GM04503 (cell line): ENCODE results near the gene COL27A1.
"Not testable (repeated sequence)": the region's sequence is repeated elsewhere in the genome, so short reads cannot be mapped to it uniquely, and the experiment has no call there.

Experiments
- DNase-seq: peaks from one replicate; pipeline ENCODE4 v3.0.0-alpha.2; 2012; ENCODE audit warnings: low read depth

The COL27A1 gene

DNA sequence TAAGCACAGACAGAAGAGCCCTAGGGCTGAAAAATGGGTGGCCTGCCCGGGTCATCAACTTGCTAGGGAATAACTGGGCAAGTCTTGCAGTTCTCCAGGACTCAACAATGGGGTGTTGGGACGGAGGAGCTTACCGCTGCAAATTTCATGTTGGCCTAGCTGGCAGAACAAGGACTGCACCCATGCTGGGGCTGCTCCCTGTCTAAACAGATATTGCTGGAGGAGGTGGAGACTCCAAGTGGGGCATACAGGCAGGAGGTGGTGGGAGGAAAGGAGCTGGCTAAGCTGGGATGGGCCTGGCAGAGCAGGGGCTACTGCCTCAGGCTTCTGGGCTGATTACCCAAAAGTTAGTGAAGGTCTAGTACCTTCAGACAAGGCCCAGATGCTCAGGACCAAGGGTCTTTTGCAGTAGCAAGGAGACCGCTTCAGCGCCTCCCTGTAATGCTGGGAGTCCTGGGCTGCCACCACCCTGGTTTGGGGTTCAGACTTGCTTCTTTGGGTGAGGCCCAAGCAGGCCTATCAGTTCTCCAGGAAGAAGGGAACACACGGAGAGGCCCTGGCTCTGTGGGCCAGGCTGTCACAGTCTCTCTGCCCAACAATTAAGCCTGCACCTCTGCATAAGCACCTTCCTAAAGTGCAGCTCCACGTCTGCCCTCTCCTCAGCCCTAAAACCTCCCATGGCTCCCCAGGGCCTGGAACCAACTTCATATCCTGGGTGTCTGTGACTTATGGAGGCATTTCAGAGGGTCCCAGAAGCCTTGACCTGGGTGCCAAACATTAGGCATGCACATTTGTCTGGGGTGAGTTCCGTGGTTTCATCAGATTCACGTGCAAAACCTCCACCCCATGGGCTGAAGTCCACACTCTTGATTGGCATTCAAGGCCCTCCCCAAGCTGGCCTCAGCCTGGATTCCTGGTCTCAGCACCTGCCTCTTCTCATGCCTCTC lies 32.0 kb upstream of the COL27A1 start:
- DNase-seq: no peak

DNA sequence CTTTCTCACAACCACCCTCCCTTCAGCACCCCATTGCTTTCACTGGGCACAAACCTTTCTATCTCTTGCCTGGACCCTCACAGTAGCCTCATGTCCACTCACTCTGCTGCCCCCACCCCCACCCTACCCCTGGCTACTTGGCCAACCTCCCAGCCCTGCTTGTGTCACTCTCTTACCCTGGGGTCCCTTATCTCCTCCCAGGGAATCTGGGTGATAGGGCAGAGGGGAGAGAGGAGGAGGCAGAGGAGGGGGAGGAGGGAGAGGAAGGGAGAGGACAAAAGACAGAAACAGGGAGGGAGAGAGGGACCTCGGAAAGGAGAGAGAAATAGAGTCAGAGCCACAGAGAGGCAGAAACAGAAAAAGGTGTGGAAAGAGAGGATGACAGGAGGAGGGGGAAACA lies 31.2 kb upstream of the COL27A1 start:
- no peak for DNase-seq

DNA sequence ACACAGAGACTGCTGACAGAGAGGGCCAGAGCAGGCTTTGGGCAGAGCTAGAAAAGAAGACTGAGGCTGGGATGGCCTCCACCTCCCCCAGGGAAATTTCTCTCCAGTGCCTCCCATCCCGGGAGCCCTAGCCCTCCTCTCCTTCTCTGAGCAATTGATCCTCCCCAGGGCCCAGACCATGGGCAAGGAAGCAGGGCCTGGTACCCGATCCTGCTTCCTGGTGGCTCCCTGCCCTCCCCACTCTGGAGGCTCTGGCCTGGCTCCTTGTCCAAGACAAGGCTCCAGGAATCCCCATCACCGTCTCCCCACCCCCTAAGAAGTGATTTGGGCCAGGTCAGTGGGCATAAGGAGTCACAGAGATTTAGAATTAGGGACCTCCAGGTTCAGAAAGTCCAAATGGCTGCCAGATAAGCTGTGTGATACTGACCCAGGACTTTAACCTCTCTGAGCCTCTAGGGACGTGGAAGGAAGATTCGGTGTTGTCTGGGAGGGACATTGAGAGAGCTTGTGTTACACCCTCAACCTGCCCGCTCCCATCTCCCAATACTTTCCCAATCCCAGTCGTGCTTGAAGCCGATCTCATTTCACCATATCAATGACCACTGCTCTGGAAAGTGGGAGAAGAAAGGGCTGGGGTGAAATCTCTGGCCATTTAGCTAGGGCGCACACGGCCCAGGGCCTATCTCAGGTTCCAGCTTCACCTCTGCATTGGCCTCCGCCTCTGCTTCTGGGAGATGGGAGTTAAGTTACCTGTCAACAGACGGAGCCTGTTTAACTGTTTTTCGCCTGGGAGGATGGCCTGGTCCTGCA lies 30.5 kb upstream of the COL27A1 start:
- DNase-seq: no peak

DNA sequence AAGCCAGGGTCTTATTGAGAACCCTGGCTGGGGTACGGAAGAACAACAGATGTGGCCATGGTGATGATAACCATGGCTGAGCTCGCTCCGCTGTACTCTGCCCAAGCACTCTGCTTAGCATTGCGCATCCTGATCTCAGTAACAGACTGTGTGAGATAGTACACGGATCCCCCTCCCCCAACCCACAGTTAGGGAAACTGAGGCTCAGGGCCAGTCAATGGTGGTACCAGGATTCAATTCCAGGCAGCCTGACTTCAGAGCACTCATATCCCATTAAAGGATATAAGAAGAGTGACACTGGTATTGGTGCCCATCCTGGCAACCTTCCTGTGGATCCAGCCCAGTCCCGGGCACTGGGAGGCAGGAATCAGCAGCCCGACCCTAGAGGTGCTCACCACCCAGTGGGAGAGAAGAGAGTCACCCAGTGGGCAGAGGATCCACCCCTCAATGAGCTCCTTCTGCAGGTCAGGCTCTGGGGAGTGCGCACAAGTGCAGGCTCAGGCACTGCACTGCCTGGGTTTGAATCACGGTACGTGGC lies 29.8 kb upstream of the COL27A1 start:
- no peak for DNase-seq

DNA sequence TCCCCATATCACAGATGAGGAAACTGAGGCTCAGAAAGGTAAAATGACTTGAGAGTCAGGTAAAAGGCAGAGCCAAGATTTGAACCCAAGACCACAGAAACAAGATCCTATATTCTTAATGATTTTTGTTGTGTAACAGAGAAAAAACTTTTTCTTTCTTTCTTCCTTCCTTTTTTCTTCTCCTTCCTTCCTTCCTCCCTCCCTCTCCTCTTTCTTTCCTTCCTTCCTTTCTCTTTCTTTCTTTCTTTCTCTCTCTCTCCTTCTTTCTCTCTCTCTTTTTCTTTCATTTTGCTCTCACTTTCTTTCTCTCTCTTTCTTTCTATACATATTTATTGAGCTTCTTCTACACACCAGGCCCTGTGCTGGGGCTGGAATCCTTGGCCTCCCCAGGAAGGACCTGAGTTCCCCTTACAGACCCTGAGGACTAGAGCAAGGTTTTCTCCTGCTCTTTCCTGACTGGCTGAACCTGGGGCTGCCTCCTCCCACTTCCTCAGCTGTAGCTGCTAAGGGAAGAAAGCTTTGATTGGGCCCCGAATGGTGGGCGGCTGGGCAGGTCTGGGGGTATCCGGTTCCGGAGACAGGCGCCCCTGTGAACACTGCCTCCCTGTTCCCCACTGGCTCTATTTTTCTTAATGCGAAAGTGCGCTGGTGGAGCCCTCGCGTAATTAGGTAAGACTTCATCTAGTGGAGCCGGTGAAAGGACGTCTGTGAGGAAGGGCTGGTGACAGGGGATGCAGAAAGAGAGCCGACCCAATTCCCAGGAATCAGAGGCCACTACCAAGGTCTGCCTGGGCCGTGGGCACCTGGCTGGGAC lies 28.9 kb upstream of the COL27A1 start:
- no peak for DNase-seq

DNA sequence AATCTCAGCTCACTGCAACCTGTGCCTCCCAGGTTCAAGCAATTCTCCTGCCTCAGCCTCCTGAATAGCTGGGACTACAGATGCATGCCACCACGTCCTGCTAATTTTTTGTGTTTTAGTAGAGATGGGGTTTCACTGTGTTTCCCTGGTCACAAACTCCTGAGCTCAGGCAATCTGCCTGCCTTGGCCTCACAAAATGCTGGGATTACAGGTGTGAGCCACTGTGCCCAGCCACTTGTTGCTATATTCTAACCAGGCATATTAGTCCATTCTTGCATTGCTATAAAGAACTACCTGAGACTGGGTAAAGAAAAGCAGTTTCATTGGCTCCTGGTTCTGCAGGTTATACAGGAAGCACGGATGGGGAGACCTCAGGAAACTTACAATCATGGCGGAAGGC lies 26.6 kb upstream of the COL27A1 start:
- DNase-seq: not testable (repeated sequence)

DNA sequence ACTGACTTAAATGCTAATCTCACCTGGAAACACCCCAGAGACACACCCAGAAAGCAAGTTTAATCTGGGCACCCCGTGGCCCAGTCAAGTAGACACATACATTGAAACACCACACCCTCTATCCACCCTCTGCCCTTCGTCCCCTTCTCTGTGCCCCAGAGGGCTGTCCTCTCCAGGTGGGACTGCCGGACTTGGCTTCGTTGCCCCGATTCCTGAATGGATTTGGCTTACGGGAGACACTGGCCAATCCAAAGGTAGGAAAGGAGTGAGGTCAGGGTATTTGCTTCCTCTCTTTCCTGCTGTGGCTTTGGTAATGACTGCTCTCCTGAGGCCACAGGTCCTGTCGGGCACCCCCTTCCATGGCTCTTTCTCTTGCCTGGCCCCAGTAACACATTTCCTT lies 25.2 kb upstream of the COL27A1 start:
- DNase-seq: no peak

DNA sequence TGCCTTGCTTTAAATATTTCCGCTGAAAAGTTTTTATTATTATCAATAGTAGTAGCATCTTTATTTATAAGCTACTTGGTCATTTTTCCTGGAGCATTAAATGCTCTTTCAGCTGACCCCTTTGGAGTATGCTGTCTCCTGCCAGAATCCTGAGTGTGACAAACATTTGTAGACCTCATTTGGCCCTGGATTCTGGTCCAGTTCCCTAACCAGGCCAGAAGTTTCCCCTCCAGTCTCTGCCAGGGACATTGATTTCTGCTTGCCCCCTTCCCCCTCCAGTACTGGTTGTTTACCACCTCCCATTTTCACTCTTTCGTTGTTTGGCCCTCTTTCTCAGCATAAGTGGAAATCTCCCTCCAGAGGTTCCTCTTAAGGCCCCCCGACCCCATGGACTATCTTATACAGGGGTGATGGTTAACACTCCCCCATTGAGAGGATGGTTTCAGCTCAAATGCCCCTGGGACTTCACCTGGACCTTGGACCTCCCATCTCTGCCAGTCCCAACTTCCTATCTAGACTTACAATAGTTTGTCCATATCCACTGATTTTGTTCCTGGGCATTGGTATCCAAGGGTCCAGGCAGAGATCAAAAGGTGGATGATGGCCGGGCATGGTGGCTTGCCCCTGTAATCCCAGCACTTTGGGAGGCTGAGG lies 24.6 kb upstream of the COL27A1 start:
- DNase-seq: no peak

DNA sequence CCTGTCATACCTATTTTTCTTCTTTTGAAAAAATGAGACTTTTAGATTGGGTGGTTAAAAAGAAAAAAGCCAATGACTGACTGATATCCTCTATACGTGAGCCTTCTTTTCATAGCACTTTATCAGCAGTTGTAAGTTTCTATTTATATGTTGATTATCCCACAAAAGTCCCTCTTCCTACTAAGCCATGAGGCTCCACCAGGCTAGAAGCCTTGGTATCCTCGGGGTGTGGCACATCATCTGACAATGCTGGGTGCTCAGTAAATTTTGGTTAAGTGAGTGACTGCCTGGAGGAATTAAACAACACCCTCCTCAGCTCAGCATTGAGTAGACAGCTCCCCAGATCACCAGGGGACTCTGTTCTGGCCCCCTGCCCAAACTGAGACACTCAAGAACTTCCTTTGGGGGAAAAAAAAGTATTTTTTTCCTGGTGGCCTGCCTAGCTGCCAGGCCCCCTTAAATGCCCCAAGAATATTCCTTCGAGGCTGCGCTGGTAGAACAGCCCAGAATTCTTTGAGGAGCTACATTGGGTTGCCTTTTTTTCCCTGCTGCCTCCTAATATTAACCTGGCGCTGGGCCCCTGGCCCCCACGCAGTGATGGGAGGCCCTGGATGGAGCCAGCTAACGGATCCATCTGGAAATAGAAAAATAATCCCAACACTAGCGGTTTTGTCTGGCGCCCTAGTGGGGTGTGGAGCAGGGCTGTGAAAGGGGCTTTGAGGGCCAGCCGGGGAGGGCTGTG lies 23.4 kb upstream of the COL27A1 start:
- DNase-seq: no peak

DNA sequence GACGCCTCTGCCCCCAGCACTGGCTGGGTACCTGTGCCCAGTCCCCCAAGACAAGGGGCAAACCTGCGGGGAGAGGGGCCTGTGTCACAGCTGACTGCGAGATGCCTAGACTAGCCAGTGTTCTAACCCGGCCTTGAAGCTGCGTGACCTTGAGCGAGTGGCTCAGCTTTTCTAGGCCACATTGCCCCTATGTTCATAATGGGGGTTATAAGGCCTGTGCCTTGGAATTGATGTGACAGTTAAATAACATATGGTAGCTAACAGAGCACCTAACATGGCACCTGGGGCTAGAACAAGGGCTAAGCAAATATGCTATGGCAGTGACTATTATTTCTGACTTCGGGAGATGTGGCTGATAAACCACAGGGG lies 22.8 kb upstream of the COL27A1 start:
- no peak for DNase-seq

DNA sequence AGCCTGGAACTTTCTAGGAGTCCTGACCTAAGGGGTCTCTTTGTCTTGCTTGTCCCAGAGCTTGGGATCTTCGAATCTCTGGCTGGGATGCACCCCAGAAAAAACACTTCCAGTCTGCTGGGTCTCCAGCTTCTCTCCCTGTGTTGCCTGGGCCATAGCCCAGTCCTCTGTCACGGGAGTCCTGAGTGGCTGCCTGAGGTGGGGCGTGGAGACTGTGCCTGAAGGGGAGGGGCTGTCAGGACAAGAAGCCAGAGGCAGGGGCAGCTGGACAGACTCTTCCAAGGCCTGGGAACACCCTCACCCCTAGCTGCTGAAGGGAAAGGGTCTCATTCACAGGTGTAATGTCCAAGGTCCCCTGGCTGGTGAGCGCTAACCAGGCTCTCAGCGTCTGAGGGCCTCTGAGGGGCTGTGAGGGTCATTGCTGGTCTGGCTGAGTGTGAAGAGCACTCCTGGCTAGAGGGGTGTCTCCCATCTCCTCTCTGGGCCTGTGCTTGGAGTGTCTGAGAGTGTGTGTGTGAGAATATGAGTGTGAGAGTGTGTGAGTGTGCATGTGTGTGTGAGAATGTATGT lies 20.4 kb upstream of the COL27A1 start:
- DNase-seq: no peak

DNA sequence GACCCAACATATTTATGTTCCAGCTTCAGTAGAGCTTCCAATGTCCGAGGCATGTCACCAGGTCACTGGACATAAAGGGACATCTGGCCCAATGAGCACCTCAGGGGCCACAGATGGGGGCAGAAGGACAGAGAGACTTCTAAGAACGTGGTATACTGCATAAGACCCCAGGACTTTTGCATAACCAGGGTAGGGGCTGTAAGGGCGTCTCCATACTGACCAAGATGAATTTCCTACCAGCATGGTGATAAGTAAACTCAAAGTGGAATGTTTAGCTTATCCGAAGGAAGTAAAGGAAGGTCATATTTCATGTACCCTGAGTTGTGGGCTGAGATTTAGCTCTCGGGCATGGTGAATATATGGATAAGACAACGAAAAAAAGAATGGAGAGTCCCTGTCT lies 17.5 kb upstream of the COL27A1 start:
- DNase-seq: no peak

DNA sequence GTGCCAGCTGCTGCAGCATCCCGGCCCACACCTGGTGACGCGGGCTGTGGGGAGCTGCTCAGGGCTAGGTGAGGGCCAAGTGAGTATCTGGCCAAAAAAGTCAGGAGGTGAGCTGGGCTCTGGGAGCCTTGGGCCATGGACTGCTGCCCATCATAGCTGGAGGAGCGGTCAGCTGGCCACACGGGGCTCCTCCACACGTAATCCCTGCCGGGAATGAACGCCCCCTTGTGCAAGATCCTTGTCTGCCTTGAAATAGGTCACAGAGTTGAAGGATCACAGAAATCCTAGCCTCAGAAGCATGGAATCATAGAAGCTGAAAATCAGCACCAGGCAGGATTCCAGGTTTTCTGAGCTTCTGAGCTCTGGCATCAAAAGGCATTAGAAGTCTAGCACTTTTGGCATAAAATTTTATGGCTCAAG lies 16.8 kb upstream of the COL27A1 start:
- no peak for DNase-seq

DNA sequence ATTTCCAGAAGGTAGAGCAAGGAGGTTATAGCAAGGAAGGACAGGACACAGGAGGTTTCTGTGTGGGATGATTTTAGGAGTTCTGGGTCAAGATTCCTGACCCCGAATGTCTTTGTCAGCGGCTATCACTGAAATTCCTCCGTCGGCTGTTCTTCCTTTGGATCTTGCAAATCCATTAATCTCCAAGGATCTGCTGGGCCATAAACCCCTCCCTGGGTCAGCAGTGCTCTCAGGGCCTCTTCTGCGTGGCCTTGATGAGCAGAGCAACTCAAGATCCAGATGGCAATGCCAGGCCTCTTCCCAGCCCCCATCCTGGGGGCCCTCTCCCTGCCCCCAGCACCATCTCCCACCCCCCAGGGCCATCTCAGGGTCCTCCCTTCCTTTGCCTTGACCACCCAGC lies 16.3 kb upstream of the COL27A1 start:
- DNase-seq: no peak

DNA sequence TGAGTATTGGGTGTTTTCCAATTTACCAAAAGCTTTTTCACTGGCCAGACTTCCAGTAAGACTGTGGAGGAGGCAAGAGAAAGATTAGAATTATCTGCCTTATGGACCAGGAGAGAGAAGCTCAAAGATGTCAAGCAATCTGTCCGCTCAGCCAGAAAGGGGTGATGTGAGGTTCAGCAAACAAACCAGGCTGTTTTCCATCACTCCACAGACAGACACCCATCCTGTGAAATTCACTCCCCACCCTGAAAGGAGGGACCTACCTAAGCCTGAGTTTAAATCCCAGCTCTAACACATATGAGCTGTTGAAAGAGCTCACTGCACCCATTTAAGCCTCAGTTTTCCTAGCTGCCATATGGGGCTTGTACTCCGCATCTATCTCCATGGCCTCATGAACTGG lies 14.9 kb upstream of the COL27A1 start:
- no peak for DNase-seq

DNA sequence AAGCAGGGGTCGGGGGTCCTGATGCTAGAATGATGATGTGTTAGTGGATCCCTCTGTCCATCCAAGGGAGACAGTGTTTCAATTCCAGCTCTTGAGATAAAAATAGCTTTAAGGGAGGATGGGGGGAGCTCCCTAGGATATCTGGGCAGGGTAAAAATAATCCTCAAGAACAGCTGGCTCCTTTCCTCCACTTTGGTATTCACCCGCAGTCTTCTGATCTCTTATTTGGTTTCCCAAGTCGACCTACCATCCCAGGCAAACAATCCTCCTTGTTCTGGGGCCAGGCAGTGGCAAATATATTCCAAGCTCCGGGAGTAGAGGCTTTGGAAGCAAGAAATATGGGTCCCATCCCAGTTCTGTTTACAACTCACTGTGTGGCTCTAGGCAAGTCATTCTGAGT lies 14.5 kb upstream of the COL27A1 start:
- no peak for DNase-seq

DNA sequence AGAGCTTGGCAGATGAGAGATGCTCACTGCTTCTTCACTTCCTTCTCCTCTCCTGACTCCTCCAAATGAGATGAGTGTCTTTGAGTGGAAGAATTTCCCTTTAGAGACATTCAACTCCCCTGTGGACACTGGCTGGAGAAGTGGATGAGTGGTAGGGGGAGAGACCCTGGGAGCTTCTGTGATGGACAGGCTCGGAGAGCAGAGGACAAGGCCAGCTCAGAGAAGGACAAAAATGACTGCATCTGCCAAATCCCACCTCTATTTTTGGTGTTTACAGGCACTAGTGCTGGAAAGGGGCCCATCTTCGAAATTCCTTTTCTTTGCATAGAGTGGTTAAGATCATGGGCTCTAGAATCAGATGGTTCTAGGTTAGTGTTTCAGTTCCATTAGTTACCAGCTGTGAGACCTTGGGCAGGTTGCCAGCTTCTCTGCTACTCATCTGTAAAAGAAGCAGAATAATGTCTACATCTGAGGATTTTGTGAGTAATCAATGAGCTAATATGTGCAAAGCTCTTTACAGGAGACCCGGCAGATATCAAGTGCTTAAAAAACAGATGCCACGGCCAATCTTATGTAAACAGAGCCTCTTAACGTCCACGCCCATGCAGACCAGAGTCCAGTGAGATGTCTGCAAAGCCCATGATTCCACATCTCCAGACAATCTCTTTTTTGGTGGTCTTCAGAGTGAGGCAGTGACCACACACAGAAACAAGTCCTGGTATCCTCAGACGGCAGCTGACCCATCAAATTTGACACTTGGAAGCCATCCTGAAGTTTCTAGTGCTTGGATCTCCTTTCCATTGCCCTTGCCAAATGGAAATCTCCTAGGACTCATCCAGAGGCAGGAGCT lies 13.6 kb upstream of the COL27A1 start:
- DNase-seq: no peak

DNA sequence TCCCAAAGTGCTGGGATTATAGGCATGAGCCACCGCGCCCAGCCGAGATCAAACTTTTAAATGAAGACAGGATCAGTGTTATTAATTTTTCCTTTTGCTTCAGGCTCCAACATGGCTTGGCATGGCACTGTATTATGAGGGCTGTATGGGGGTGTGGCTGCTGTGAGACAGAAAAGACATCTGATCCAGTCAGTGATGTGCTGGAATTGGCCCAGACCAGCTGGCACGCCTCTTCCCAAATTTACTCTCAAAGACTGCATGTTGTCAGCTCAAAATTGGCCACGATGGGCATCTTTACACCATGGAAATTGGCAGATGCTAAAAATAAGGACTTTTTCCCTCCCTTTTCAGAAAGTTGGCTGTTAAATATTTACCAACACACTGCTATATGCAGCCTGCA lies 12.1 kb upstream of the COL27A1 start:
- DNase-seq: no peak

DNA sequence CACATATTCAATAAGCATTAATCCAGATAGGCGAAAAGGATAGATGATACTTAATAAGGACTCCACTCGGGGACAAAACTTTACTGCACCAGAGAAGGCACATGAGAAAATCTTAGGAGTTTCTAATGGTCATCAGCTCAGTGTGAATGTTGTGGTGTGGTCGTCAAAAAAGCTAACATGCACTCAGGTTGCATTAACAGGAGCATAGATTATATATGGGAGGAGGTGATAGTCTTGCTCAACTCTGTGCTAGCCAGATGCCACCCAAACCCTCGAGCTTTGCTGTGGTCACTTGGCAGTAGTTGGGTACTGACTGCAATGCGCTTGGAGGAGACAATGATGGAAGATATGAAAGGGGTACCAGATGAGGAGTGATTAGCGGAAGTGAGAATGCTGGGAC lies 8.6 kb upstream of the COL27A1 start:
- no peak for DNase-seq

DNA sequence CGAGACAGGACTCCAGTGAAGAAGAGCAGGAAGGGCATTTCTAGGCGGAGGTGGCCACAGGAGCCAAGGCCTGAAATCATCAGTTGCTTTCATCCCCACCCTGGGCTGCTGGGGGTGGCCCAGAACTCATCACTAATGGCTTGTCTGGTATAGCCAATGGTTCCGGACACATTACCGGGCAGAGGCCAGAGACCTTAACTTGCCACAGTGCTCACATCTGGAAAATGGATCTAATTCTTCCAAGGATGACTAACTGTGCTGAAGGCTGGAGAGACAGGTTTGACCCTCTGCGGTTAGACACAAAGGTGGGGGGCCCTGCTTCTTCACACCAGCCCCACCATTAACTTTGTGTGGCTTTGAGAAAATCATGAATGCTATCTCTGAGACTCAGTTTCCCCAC lies 6.2 kb upstream of the COL27A1 start:
- DNase-seq: no peak
